Upper lobe of right lung (tissue), 1 donor: ENCODE results near the gene DPH5. TPM values are rescaled to one million over a fixed set of nuclear protein-coding genes. Genes with fewer than 3 reads are reported as not detected.
"Not testable (repeated sequence)": the region's sequence is repeated elsewhere in the genome, so short reads cannot be mapped to it uniquely, and the experiment has no call there.

Source experiments
- ATAC-seq: fragments of 200-7000 bp; cut with Tn5 transposase; one replicate; pipeline ENCODE4 v1.9.1; 2020; ENCODE audit warnings: mild to moderate bottlenecking, moderate library complexity
- DNase-seq: peaks from one replicate; pipeline ENCODE4 v3.0.0-alpha.2; 2020
- H3K27ac ChIP-seq: fragments of 200-600 bp; one replicate; pipeline ENCODE4 v1.8.0; 2022
- H3K27me3 ChIP-seq: fragments of 200-600 bp; one replicate; pipeline ENCODE4 v1.8.0; 2022; ENCODE audit warnings: mild to moderate bottlenecking
- H3K36me3 ChIP-seq: fragments of 200-600 bp; one replicate; pipeline ENCODE4 v1.8.0; 2022
- H3K4me1 ChIP-seq: fragments of 200-600 bp; one replicate; pipeline ENCODE4 v1.8.0; 2022
- H3K4me3 ChIP-seq: fragments of 200-600 bp; one replicate; pipeline ENCODE4 v1.8.0; 2022; ENCODE audit warnings: mild to moderate bottlenecking
- H3K9me3 ChIP-seq: fragments of 200-600 bp; one replicate; pipeline ENCODE4 v1.8.0; 2022
- CTCF ChIP-seq: fragments of 200-600 bp; IDR thresholded peaks from one replicate; pipeline ENCODE4 v1.8.0; 2022; ENCODE audit warnings: antibody characterized with exemption
- intact Hi-C: fragments of 100-400 bp; cut with DNase I; formaldehyde crosslinking; loops from one replicate; pipeline ENCODE4 v1.11.0; 2022
- total RNA-seq: library from RNA; stranded (reverse); fragmentation: NEBNext Ultra II Directional; extraction: Animal tissue kit (Norgen Biotek cat#: 25700); gene quantifications from one replicate; pipeline ENCODE4 v1.2.1, GENCODE V29; 2021
- donor health status: DM: no; HTN: yes; CAD: no; lungs with severe emphysema.

Gene DPH5
- total RNA-seq, 1 donor from 2014 or later, result 23.8 TPM

DNA sequence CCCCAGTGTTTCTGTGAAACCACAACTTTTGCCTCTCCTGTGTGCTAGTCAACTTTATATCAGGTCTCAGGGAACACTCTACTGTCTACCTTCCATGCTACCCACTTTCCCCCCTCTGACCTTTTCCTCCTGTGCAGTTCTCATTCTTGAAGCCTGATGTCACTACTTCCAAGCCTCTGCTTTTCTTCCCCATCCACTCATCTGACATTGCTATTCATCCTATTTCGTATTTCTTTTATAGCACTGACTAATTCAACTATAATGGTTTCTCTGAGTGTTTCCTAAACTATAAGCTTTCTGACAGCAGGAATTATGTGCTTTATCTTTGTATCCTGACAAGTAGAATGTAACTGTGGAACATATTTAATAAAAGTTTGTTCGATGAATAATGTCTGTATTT, 18.2 kb upstream of the DPH5 start:
- H3K9me3 ChIP-seq, result no peaks in the 10 kb centered on the region
- ATAC-seq, result no peak
- no peak for DNase-seq
- intact Hi-C loops, result no loop called here
- no peaks in the 10 kb centered on the region for H3K27me3 ChIP-seq
- no peaks in the 10 kb centered on the region for H3K4me1 ChIP-seq
- H3K36me3 ChIP-seq, result no peaks in the 10 kb centered on the region
- H3K4me3 ChIP-seq, result no peak overlapping the region
- H3K27ac ChIP-seq, result no peak overlapping the region
- TF ChIP-seq CTCF, result no peak

- Histone ChIP-seq H3K27ac (no peak overlapping the region), H3K4me1 (no peaks in the 10 kb centered on the region), H3K27me3 (no peaks in the 10 kb centered on the region), H3K36me3 (no peaks in the 10 kb centered on the region), H3K9me3 (no peaks in the 10 kb centered on the region), H3K4me3 (no peak overlapping the region)
- DNase-seq (no peak), ATAC-seq (no peak)
- intact Hi-C loops, result no loop called here
- no peak for TF ChIP-seq CTCF
Measured at GRCh38 chr1:101041300-101041699, 15.7 kb upstream of the DPH5 start.

GRCh38 chr1:101040666-101041065, 15.1 kb upstream of the DPH5 start:
- Histone ChIP-seq H3K9me3 (no peaks in the 10 kb centered on the region), H3K4me1 (no peaks in the 10 kb centered on the region), H3K4me3 (no peak overlapping the region), H3K36me3 (no peaks in the 10 kb centered on the region), H3K27me3 (no peaks in the 10 kb centered on the region), H3K27ac (no peak overlapping the region)
- intact Hi-C loops, result no loop called here
- ATAC-seq (no peak), DNase-seq (no peak)
- TF ChIP-seq CTCF, result no peak

DNA sequence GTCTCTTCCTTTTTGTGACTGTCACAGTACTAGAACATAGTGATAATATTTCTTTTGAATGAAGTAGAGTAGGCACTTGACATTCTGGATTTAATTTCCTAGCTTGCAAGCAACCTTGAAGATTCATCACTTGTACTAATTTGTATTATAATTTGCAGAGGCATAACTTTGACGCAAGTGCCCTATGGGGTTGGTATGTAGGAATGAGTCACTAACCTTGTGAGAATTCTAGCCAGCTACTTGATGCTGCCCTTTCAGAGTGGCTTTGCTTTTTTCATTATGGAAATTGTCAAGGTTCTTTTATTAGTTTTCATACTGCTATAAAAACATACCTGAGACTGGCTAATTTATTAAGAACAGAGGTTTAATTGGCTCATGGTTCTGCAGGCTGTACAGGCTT, 13.7 kb upstream of the DPH5 start:
- Histone ChIP-seq H3K36me3 (no peaks in the 10 kb centered on the region), H3K4me1 (no peaks in the 10 kb centered on the region), H3K4me3 (no peak overlapping the region), H3K27ac (no peak overlapping the region), H3K9me3 (no peaks in the 10 kb centered on the region), H3K27me3 (no peaks in the 10 kb centered on the region)
- no peak for TF ChIP-seq CTCF
- DNase-seq (no peak), ATAC-seq (no peak)
- intact Hi-C loops, result no loop called here

DNA sequence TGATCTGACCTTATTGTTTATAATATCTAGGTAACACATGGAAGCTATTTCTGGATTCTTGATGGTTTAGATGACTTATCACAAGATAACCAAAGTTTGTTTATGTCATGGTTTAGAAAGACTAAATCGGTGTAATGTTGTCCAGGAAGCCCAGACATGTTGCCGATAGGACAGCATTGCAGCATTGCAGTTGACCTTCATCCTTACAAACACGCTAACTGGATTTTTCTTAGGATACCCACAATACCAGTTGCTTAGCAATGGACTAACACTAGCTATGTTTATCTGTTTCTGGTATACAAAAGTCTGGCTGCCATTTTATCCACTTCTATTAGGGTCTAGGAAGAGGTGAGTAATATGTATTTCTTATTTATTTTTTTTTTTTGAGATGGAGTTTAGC, 11.7 kb upstream of the DPH5 start:
- Histone ChIP-seq H3K4me3 (no peak overlapping the region), H3K27me3 (no peaks in the 10 kb centered on the region), H3K36me3 (no peaks in the 10 kb centered on the region), H3K9me3 (no peaks in the 10 kb centered on the region), H3K4me1 (no peaks in the 10 kb centered on the region), H3K27ac (no peak overlapping the region)
- DNase-seq, result no peak
- intact Hi-C loops, result no loop called here
- no peak for ATAC-seq
- no peak for TF ChIP-seq CTCF

GRCh38 chr1:101033017-101033416, 7.4 kb upstream of the DPH5 start:
- Histone ChIP-seq H3K4me3 (no peak overlapping the region), H3K36me3 (no peaks in the 10 kb centered on the region), H3K27ac (no peak overlapping the region), H3K27me3 (no peaks in the 10 kb centered on the region), H3K4me1 (peaks cover 1% of the 10 kb centered on the region), H3K9me3 (no peaks in the 10 kb centered on the region)
- no peak for DNase-seq
- intact Hi-C loops, result no loop called here
- TF ChIP-seq CTCF, result no peak
- no peak for ATAC-seq

GRCh38 chr1:101032129-101032528, 6.5 kb upstream of the DPH5 start:
- H3K36me3 ChIP-seq, intact Hi-C loops, H3K27ac ChIP-seq, H3K4me1 ChIP-seq, ATAC-seq, DNase-seq, H3K27me3 ChIP-seq, H3K4me3 ChIP-seq, H3K9me3 ChIP-seq: not testable (repeated sequence)
